Progenitor cell of endocrine pancreas (in vitro differentiated cells): ENCODE measurements around the gene TOMM7. TPM values are rescaled to one million over a fixed set of nuclear protein-coding genes. Genes with fewer than 3 reads are reported as not detected.

Experiments
- DNase-seq: peaks from one replicate; pipeline ENCODE4 v3.0.0; 2021; ENCODE audit warnings: low spot score; ENCODE audit not compliant: unreplicated experiment
- H3K27ac Mint-ChIP-seq: 2 replicates; pipeline ENCODE4 v1.8.0; 2021; ENCODE audit warnings: mild to moderate bottlenecking, moderate library complexity, mixed read lengths
- H3K27me3 Mint-ChIP-seq: 2 replicates; pipeline ENCODE4 v1.8.0; 2021; ENCODE audit warnings: mixed read lengths
- H3K36me3 Mint-ChIP-seq: 2 replicates; pipeline ENCODE4 v1.8.0; 2022; ENCODE audit warnings: mixed read lengths; ENCODE audit not compliant: insufficient read depth
- H3K4me1 Mint-ChIP-seq: 2 replicates; pipeline ENCODE4 v1.8.0; 2021; ENCODE audit warnings: low read depth, mixed read lengths
- H3K4me3 Mint-ChIP-seq: 2 replicates; pipeline ENCODE4 v1.8.0; 2021; ENCODE audit warnings: low read depth, mild to moderate bottlenecking, moderate library complexity, mixed read lengths
- H3K9me3 Mint-ChIP-seq: 2 replicates; pipeline ENCODE4 v1.8.0; 2021; ENCODE audit warnings: low read depth, mixed read lengths
- CTCF ChIP-seq: fragments of 200-600 bp; sonication (generic); IDR thresholded peaks from one replicate; pipeline ENCODE4 v1.5.0; 2021; ENCODE audit warnings: antibody characterized with exemption, mild to moderate bottlenecking; ENCODE audit not compliant: unreplicated experiment
- total RNA-seq: library from RNA; stranded (reverse); gene quantifications from 2 replicates; pipeline ENCODE4 v1.2.1, GENCODE V29; 2021

Gene TOMM7
- total RNA-seq, 1 donor from 2014 or later: 139 TPM

GRCh38 chr7:22787951-22788350, 34.7 kb downstream of the TOMM7 start:
- DNase-seq: no peak
- TF ChIP-seq CTCF: no peak
- peaks cover 2% of the 10 kb centered on the region for H3K36me3 Mint-ChIP-seq
- peaks cover 31% of the 10 kb centered on the region for H3K4me1 Mint-ChIP-seq
- no peak overlapping the region for H3K4me3 Mint-ChIP-seq
- peaks cover 8% of the 10 kb centered on the region for H3K9me3 Mint-ChIP-seq
- no peak overlapping the region for H3K27ac Mint-ChIP-seq
- no peaks in the 10 kb centered on the region for H3K27me3 Mint-ChIP-seq

DNA sequence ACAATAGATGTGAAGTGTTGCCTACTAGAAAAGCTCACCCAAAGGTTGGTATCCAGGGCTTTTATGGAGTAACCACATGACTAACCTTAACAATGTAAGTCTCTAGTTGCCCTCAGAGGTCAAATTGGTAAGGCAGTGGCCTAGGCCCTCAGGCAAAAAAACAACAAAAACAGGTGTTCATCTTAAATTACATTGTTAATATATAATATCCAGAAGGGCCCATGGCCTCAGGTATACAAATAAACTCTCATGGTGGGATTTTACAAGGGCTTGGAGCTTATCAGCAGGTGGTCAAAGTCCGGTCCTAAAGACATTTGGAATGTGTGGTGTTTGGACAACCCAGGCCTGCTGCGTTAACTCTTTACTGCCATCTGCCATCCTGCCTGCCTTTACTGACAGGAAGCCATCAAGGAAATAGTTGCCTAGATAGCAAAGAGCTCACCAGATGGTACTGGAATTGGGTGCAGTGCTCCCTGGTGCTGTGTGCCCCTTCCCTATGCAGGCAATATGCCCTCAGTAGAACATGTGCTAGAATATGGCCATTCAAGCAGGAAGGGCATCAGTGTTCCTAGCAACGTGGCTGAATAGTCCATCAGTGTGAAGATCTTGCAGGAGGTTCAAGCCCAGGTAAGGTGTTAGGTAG, 36.2 kb downstream of the TOMM7 start:
- no peak for TF ChIP-seq CTCF
- Mint-ChIP-seq H3K27me3 (no peaks in the 10 kb centered on the region), H3K27ac (peak overlapping the region; percentile 80), H3K4me3 (no peak overlapping the region), H3K36me3 (peaks cover 2% of the 10 kb centered on the region), H3K4me1 (peaks cover 37% of the 10 kb centered on the region), H3K9me3 (peaks cover 8% of the 10 kb centered on the region)
- DNase-seq: no peak

DNA sequence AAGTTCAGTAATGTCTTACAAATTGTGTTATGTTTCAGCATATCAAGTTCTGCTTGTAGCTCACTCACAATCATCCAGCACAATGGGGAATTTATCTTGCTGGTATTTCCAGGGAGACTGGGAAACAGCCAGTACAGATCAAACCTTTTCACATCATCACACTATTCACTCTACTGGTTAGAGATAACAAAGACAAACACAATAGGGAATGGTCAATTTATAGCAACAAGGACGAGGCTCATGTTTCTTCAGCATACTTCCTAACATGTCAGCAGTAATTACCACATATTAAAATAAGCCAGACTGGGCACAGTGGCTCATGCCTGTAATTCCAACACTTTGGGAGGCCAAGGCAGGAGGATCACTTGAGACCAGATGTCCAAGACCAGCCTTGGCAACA, 38.3 kb downstream of the TOMM7 start:
- Mint-ChIP-seq H3K27me3 (no peaks in the 10 kb centered on the region), H3K27ac (peak overlapping the region; percentile 91), H3K4me1 (peaks cover 37% of the 10 kb centered on the region), H3K36me3 (peaks cover 2% of the 10 kb centered on the region), H3K4me3 (no peak overlapping the region), H3K9me3 (peaks cover 8% of the 10 kb centered on the region)
- TF ChIP-seq CTCF: no peak
- no peak for DNase-seq

DNA sequence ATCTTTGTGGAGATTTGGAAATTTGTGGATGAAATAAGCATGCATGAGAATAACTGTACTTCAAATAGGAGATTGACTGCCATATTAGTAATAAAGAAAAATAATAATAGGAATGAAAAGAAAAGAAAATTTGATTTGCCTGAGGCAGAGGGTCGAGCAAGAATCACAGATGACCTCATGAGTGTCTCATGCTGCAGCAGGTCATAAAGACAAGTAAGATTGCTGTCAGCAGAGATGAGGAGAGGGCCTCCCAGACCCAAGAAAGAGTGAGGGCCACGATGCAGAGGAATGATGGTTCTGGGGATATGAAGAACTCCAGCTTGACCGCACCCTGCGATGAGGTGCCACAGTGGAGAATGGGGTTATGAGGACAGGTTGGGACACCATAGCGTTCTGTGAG, 39.2 kb downstream of the TOMM7 start:
- Mint-ChIP-seq H3K36me3 (peaks cover 2% of the 10 kb centered on the region), H3K27me3 (no peaks in the 10 kb centered on the region), H3K9me3 (peaks cover 8% of the 10 kb centered on the region), H3K4me1 (peaks cover 37% of the 10 kb centered on the region), H3K4me3 (no peak overlapping the region), H3K27ac (peak overlapping the region; percentile 15)
- DNase-seq: no peak
- no peak for TF ChIP-seq CTCF

GRCh38 chr7:22782616-22783232, 39.9 kb downstream of the TOMM7 start:
- no peaks in the 10 kb centered on the region for H3K27me3 Mint-ChIP-seq
- no peak overlapping the region for H3K4me3 Mint-ChIP-seq
- H3K27ac Mint-ChIP-seq: no peak overlapping the region
- TF ChIP-seq CTCF: peak; percentile 53
- peaks cover 2% of the 10 kb centered on the region for H3K36me3 Mint-ChIP-seq
- no peak for DNase-seq
- peaks cover 5% of the 10 kb centered on the region for H3K9me3 Mint-ChIP-seq
- peaks cover 37% of the 10 kb centered on the region for H3K4me1 Mint-ChIP-seq
